Left ventricle myocardium inferior (tissue), 1 donor: ENCODE results near the gene HEXB. TPM values are rescaled to one million over a fixed set of nuclear protein-coding genes. Genes with fewer than 3 reads are reported as not detected.
A peak's percentile ranks its signal among the peaks of the same experiment; 100 is the strongest.

Source experiments
- DNase-seq: peaks from one replicate; pipeline ENCODE4 v3.0.0-alpha.2; 2020
- H3K27ac ChIP-seq: fragments of 200-600 bp; replicated peaks from 2 replicates; pipeline ENCODE4 v1.8.0; 2021
- H3K27me3 ChIP-seq: fragments of 200-600 bp; 2 replicates; pipeline ENCODE4 v1.8.0; 2021; ENCODE audit warnings: low read depth
- H3K36me3 ChIP-seq: fragments of 200-600 bp; 2 replicates; pipeline ENCODE4 v1.8.0; 2021
- H3K4me1 ChIP-seq: fragments of 200-600 bp; 2 replicates; pipeline ENCODE4 v1.8.0; 2021
- H3K4me3 ChIP-seq: fragments of 200-600 bp; 2 replicates; pipeline ENCODE4 v1.8.0; 2021; ENCODE audit warnings: mild to moderate bottlenecking, moderate library complexity
- H3K9me3 ChIP-seq: fragments of 200-600 bp; replicated peaks from 2 replicates; pipeline ENCODE4 v1.8.0; 2021
- CTCF ChIP-seq: fragments of 200-600 bp; IDR thresholded peaks from 2 replicates; pipeline ENCODE4 v1.8.0; 2021; ENCODE audit warnings: antibody characterized with exemption, mild to moderate bottlenecking, borderline replicate concordance
- intact Hi-C: fragments of 100-400 bp; cut with micrococcal nuclease; formaldehyde crosslinking; loops from one replicate; pipeline ENCODE4 v1.11.0; 2022
- total RNA-seq: library from RNA; stranded (reverse); fragmentation: NEBNext Ultra II Directional; extraction: Animal tissue kit (Norgen Biotek cat#: 25700); gene quantifications from one replicate; pipeline ENCODE4 v1.2.1, GENCODE V29; 2021
- donor health status: DM: no; HTN: yes; CAD: no; lungs with severe emphysema.

The HEXB gene
- total RNA-seq, 1 donor from 2014 or later: 138 TPM

GRCh38 chr5:74763504-74763903 lies 78.5 kb downstream of the HEXB start:
- no peaks in the 10 kb centered on the region for H3K27me3 ChIP-seq
- no peak for TF ChIP-seq CTCF
- peaks cover 45% of the 10 kb centered on the region for H3K36me3 ChIP-seq
- H3K4me1 ChIP-seq: peaks cover 62% of the 10 kb centered on the region
- intact Hi-C loops: no loop called here
- no peaks in the 10 kb centered on the region for H3K9me3 ChIP-seq
- no peak for DNase-seq
- H3K4me3 ChIP-seq: no peak overlapping the region
- H3K27ac ChIP-seq: no peak overlapping the region

GRCh38 chr5:74765201-74765600 lies 80.2 kb downstream of the HEXB start:
- H3K36me3 ChIP-seq: peaks cover 43% of the 10 kb centered on the region
- H3K4me3 ChIP-seq: peak overlapping the region; percentile 90
- H3K27ac ChIP-seq: no peak overlapping the region
- no peaks in the 10 kb centered on the region for H3K27me3 ChIP-seq
- no peaks in the 10 kb centered on the region for H3K9me3 ChIP-seq
- intact Hi-C loops: no loop called here
- no peak for DNase-seq
- H3K4me1 ChIP-seq: peaks cover 62% of the 10 kb centered on the region
- TF ChIP-seq CTCF: no peak

GRCh38 chr5:74765929-74766328 lies 80.9 kb downstream of the HEXB start:
- no peak for TF ChIP-seq CTCF
- H3K27ac ChIP-seq: peak overlapping the region; percentile 84
- H3K4me3 ChIP-seq: peak overlapping the region; percentile 90
- peaks cover 55% of the 10 kb centered on the region for H3K4me1 ChIP-seq
- intact Hi-C loops: no loop called here
- H3K36me3 ChIP-seq: peaks cover 43% of the 10 kb centered on the region
- H3K9me3 ChIP-seq: no peaks in the 10 kb centered on the region
- H3K27me3 ChIP-seq: no peaks in the 10 kb centered on the region
- no peak for DNase-seq

- TF ChIP-seq CTCF: peak; percentile 58
- H3K9me3 ChIP-seq: no peaks in the 10 kb centered on the region
- DNase-seq: no peak
- peak overlapping the region; percentile 84 for H3K27ac ChIP-seq
- H3K4me3 ChIP-seq: peak overlapping the region; percentile 90
- H3K27me3 ChIP-seq: no peaks in the 10 kb centered on the region
- intact Hi-C loops: no loop called here
- peaks cover 43% of the 10 kb centered on the region for H3K36me3 ChIP-seq
- H3K4me1 ChIP-seq: peaks cover 50% of the 10 kb centered on the region
Measured at GRCh38 chr5:74766418-74766848, 81.4 kb downstream of the HEXB start.

GRCh38 chr5:74766849-74767578 lies 82.0 kb downstream of the HEXB start, which contains the start of the genes GFM2 and NSA2:
GFM2 (minus strand) TSS chr5:74767117; CDS start chr5:74763742, 3,375 bp downstream.
NSA2 (plus strand) TSS chr5:74767249; CDS start chr5:74767361, 112 bp downstream.
- H3K27me3 ChIP-seq: no peaks in the 10 kb centered on the region
- peak within 1 kb of the TSS; percentile 84 for H3K27ac ChIP-seq
- intact Hi-C loops: no loop called here
- peak within 1 kb of the TSS; percentile 90 for H3K4me3 ChIP-seq
- no peak for TF ChIP-seq CTCF
- peaks cover 43% of the 10 kb centered on the region for H3K36me3 ChIP-seq
- DNase-seq: peak; percentile 93
- peaks cover 50% of the 10 kb centered on the region for H3K4me1 ChIP-seq
- H3K9me3 ChIP-seq: no peaks in the 10 kb centered on the region
